H9 (cell line): ENCODE results near the gene TOR1A. TPM values are rescaled to one million over a fixed set of nuclear protein-coding genes. Genes with fewer than 3 reads are reported as not detected.

Experiments
- DNase-seq: peaks from one replicate; pipeline ENCODE4 v3.0.0-alpha.2; 2017
- H2AFZ ChIP-seq: one replicate; pipeline ENCODE4 v1.6.1; 2013; ENCODE audit warnings: mild to moderate bottlenecking, low read length, control low read depth, moderate library complexity
- H2AK5ac ChIP-seq: 2 replicates; pipeline ENCODE4 v1.6.1; 2013; ENCODE audit warnings: low read length, control low read depth, mixed read lengths; ENCODE audit not compliant: insufficient read length
- H2BK120ac ChIP-seq: one replicate; pipeline ENCODE4 v1.6.1; 2013; ENCODE audit warnings: low read depth, mild to moderate bottlenecking, low read length, control low read depth, inconsistent platforms; ENCODE audit not compliant: poor library complexity, severe bottlenecking
- H2BK12ac ChIP-seq: 2 replicates; pipeline ENCODE4 v1.6.1; 2013; ENCODE audit warnings: low read length, control low read depth, mixed read lengths, low read depth; ENCODE audit not compliant: insufficient read length
- H2BK15ac ChIP-seq: 2 replicates; pipeline ENCODE4 v1.6.1; 2013; ENCODE audit warnings: low read depth, low read length, control low read depth
- H2BK20ac ChIP-seq: one replicate; pipeline ENCODE4 v1.6.1; 2013; ENCODE audit warnings: low read depth, mild to moderate bottlenecking, low read length, control low read depth, inconsistent platforms; ENCODE audit not compliant: poor library complexity, severe bottlenecking
- H2BK5ac ChIP-seq: 2 replicates; pipeline ENCODE4 v1.6.1; 2013; ENCODE audit warnings: low read length, control low read depth, mixed read lengths; ENCODE audit not compliant: insufficient read length
- H3K14ac ChIP-seq: 2 replicates; pipeline ENCODE4 v1.6.1; 2013; ENCODE audit warnings: low read length, control low read depth; ENCODE audit not compliant: insufficient read depth
- H3K18ac ChIP-seq: 2 replicates; pipeline ENCODE4 v1.6.1; 2013; ENCODE audit warnings: low read depth, mild to moderate bottlenecking, mixed read lengths, low read length, control low read depth; ENCODE audit not compliant: insufficient read length
- H3K23ac ChIP-seq: 2 replicates; pipeline ENCODE4 v1.6.1; 2013; ENCODE audit warnings: low read length, control low read depth, mixed read lengths, low read depth; ENCODE audit not compliant: insufficient read length
- H3K23me2 ChIP-seq: 2 replicates; pipeline ENCODE4 v1.6.1; 2013; ENCODE audit warnings: low read depth, mild to moderate bottlenecking, mixed read lengths, low read length, control low read depth; ENCODE audit not compliant: insufficient read length, poor library complexity, severe bottlenecking
- H3K27ac ChIP-seq: 2 replicates; pipeline ENCODE4 v1.5.1; 2013; ENCODE audit warnings: low read length, control low read depth, mixed read lengths, low read depth; ENCODE audit not compliant: insufficient read length
- H3K27me3 ChIP-seq: 2 replicates; pipeline ENCODE4 v1.6.1; 2013; ENCODE audit warnings: low read length, control low read depth, inconsistent platforms; ENCODE audit not compliant: insufficient read depth
- H3K4ac ChIP-seq: 2 replicates; pipeline ENCODE4 v1.6.1; 2013; ENCODE audit warnings: low read depth, mild to moderate bottlenecking, control low read depth, inconsistent platforms, low read length, moderate library complexity
- H3K4me1 ChIP-seq: 2 replicates; pipeline ENCODE4 v1.6.1; 2013; ENCODE audit warnings: low read length, control low read depth, inconsistent platforms; ENCODE audit not compliant: insufficient read depth
- H3K4me2 ChIP-seq: 2 replicates; pipeline ENCODE4 v1.6.1; 2013; ENCODE audit warnings: low read length, control low read depth, mixed read lengths; ENCODE audit not compliant: insufficient read length, insufficient read depth
- H3K56ac ChIP-seq: 2 replicates; pipeline ENCODE4 v1.6.1; 2013; ENCODE audit warnings: low read depth, mild to moderate bottlenecking, mixed read lengths, low read length, control low read depth; ENCODE audit not compliant: insufficient read length
- H3K79me1 ChIP-seq: 2 replicates; pipeline ENCODE4 v1.6.1; 2013; ENCODE audit warnings: low read depth, mild to moderate bottlenecking, moderate library complexity, low read length, control low read depth, inconsistent platforms; ENCODE audit not compliant: insufficient read depth, poor library complexity, severe bottlenecking
- H3K79me2 ChIP-seq: 2 replicates; pipeline ENCODE4 v1.6.1; 2013; ENCODE audit warnings: low read length, control low read depth, inconsistent platforms; ENCODE audit not compliant: insufficient read depth
- H3K9ac ChIP-seq: 2 replicates; pipeline ENCODE4 v1.6.1; 2013; ENCODE audit warnings: low read length, control low read depth, mixed read lengths; ENCODE audit not compliant: insufficient read length; ENCODE audit errors: extremely low read depth
- H3K9me3 ChIP-seq: one replicate; pipeline ENCODE4 v1.6.1; 2013; ENCODE audit warnings: low read depth, low read length, inconsistent platforms; ENCODE audit not compliant: control insufficient read depth
- H3T11ph ChIP-seq: one replicate; pipeline ENCODE4 v1.6.1; 2013; ENCODE audit warnings: mild to moderate bottlenecking, low read length, control low read depth, inconsistent platforms
- H4K20me1 ChIP-seq: one replicate; pipeline ENCODE4 v1.6.1; 2013; ENCODE audit not compliant: control insufficient read depth, insufficient read length, insufficient read depth
- H4K5ac ChIP-seq: 2 replicates; pipeline ENCODE4 v1.6.1; 2013; ENCODE audit warnings: low read depth, mild to moderate bottlenecking, mixed read lengths, low read length, control low read depth; ENCODE audit not compliant: insufficient read length
- H4K8ac ChIP-seq: replicated peaks from 2 replicates; pipeline ENCODE4 v1.6.1; 2013; ENCODE audit warnings: low read length, control low read depth, mixed read lengths, low read depth; ENCODE audit not compliant: insufficient read length
- H4K91ac ChIP-seq: 2 replicates; pipeline ENCODE4 v1.6.1; 2013; ENCODE audit warnings: low read depth, mild to moderate bottlenecking, moderate library complexity, mixed read lengths, low read length, control low read depth; ENCODE audit not compliant: insufficient read length
- H3K27ac Mint-ChIP-seq, 3 experiments: 2 replicates in 2 of 3; 3 replicates in 1 of 3; pipeline ENCODE4 v1.8.0; 2020 to 2021; ENCODE audit warnings: mixed read lengths in 3 of 3, mild to moderate bottlenecking in 1 of 3, moderate library complexity in 1 of 3
- H3K27me3 Mint-ChIP-seq: 2 replicates; pipeline ENCODE4 v1.8.0; 2021; ENCODE audit warnings: low read depth, mild to moderate bottlenecking, moderate library complexity, mixed read lengths
- H3K36me3 Mint-ChIP-seq, 3 experiments: 2 replicates in 2 of 3; 3 replicates in 1 of 3; pipeline ENCODE4 v1.8.0; 2020 to 2021; ENCODE audit warnings: low read depth in 3 of 3, mixed read lengths in 3 of 3; ENCODE audit not compliant: insufficient read depth in 1 of 3
- H3K4me1 Mint-ChIP-seq, 2 experiments: 2 replicates each; pipeline ENCODE4 v1.8.0; 2020; ENCODE audit warnings: mixed read lengths in 2 of 2
- H3K4me3 Mint-ChIP-seq, 2 experiments: 2 replicates in 1 of 2; 3 replicates in 1 of 2; pipeline ENCODE4 v1.8.0; 2020 to 2021; ENCODE audit warnings: mild to moderate bottlenecking in 2 of 2, mixed read lengths in 2 of 2, moderate library complexity in 1 of 2
- H3K9me3 Mint-ChIP-seq, 2 experiments: 2 replicates in 1 of 2; 3 replicates in 1 of 2; pipeline ENCODE4 v1.8.0; 2020; ENCODE audit warnings: mild to moderate bottlenecking in 2 of 2, mixed read lengths in 2 of 2, moderate library complexity in 1 of 2
- CTCF ChIP-seq: fragments of 200-600 bp; sonication (generic); conservative IDR thresholded peaks from 3 replicates; pipeline ENCODE4 v1.8.0; 2021; ENCODE audit warnings: antibody characterized with exemption, mild to moderate bottlenecking
- WGBS: extraction: QIAGEN DNeasy Blood & Tissue Kit; methylation state at CpG from one replicate; pipeline ENCODE4 v1.1.7; 2013; ENCODE audit warnings: missing lambda C conversion rate, low lambda C conversion rate, mixed read lengths; ENCODE audit not compliant: insufficient read length; ENCODE audit errors: extremely low coverage; 5-methylcytosine and 5-hydroxymethylcytosine counted together
- total RNA-seq: library from RNA; stranded (reverse); gene quantifications from 2 replicates; pipeline ENCODE4 v1.2.1, GENCODE V29; 2021

TOR1A gene
- total RNA-seq, 1 experiment from 2014 or later: 60.1 TPM

- Histone ChIP-seq H3K14ac (no peak overlapping the region), H2AFZ (no peak overlapping the region), H3K4ac (no peak overlapping the region), H3K4me2 (no peak overlapping the region), H4K5ac (no peak overlapping the region), H2AK5ac (no peak overlapping the region), H3K4me1 (no peaks in the 10 kb centered on the region), H3K9ac (no peak overlapping the region), H3K27ac (no peak overlapping the region), H4K91ac (no peak overlapping the region), H3K56ac (no peak overlapping the region), H2BK5ac (no peak overlapping the region), H2BK12ac (no peak overlapping the region), H4K20me1 (no peaks in the 10 kb centered on the region), H2BK20ac (no peak overlapping the region), H3K23me2 (no peaks in the 10 kb centered on the region), H4K8ac (no peak overlapping the region), H3K79me2 (no peaks in the 10 kb centered on the region), H2BK15ac (no peak overlapping the region), H3K27me3 (no peaks in the 10 kb centered on the region), H3T11ph (no peak overlapping the region), H3K23ac (no peak overlapping the region), H2BK120ac (no peak overlapping the region), H3K79me1 (no peaks in the 10 kb centered on the region), H3K18ac (no peak overlapping the region), H3K9me3 (no peaks in the 10 kb centered on the region)
- Mint-ChIP-seq H3K9me3 (no peaks in the 10 kb centered on the region), H3K27ac (no peak overlapping the region; a peak in 1 of 7 replicates), H3K27me3 (no peaks in the 10 kb centered on the region), H3K4me3 (no peak overlapping the region), H3K36me3 (peaks cover 2 to 16% (median 15%) of the 10 kb centered on the region in 3 experiments; a peak in 6 of 7 replicates), H3K4me1 (0 out of 4 replicates have a peak, but pooled peaks cover 0 to 2% of the 10 kb centered on the region in 2 experiments)
- TF ChIP-seq CTCF: no peak
- WGBS: no CpG with 5 or more reads among the region's 11 CpGs
- DNase-seq: no peak
Measured at GRCh38 chr9:129871046-129871445, 47.1 kb upstream of the TOR1A start.
